ENCODE data around the gene SNTG2.
"Not testable (repeated sequence)": the region's sequence is repeated elsewhere in the genome, so short reads cannot be mapped to it uniquely, and the experiment has no call there.

SNTG2 gene

GRCh38 chr2:1078326-1078725, 127.7 kb downstream of the SNTG2 start:
- Histone ChIP-seq H3K36me3 (no peaks in the 10 kb centered on the region), H3K27me3 (no peaks in the 10 kb centered on the region)
- no peak for TF ChIP-seq Cebpa-rat (IDR thresholded peaks at IDR 0.05)

GRCh38 chr2:1079873-1080799, 129.5 kb downstream of the SNTG2 start:
- Histone ChIP-seq H4K20me1 (no peaks in the 10 kb centered on the region), H3K36me3 (no peaks in the 10 kb centered on the region), H3K9me3 (replicated peaks in 1 of 11) (no peaks in the 10 kb centered on the region), H3K9ac (no peak overlapping the region), H3K27ac (no peak overlapping the region), H3K4me1 (0 out of 20 replicates have a peak, but pooled peaks cover 0 to 7% (median 0%) of the 10 kb centered on the region in 10 experiments), H3K4me2 (no peak overlapping the region), H3K4me3 (no peak overlapping the region), H3K27me3 (no peaks in the 10 kb centered on the region)
- TF ChIP-seq Cebpa-rat (IDR thresholded peaks at IDR 0.05), result no peak

More at GRCh38 chr2:1078326-1078725, 127.7 kb downstream of the SNTG2 start:
- Histone ChIP-seq H3K4me2 (no peak overlapping the region), H3K27ac (no peak overlapping the region), H3K4me3 (no peak overlapping the region), H3K9me3 (replicated peaks in 1 of 11) (no peaks in the 10 kb centered on the region), H3K4me1 (peaks cover 0 to 7% (median 0%) of the 10 kb centered on the region in 10 experiments; a peak in 1 of 20 replicates), H3K9ac (no peak overlapping the region), H4K20me1 (no peaks in the 10 kb centered on the region)

- H3K27me3 ChIP-seq, result no peaks in the 10 kb centered on the region
- no peak for TF ChIP-seq Cebpa-rat (IDR thresholded peaks at IDR 0.05)
- H3K4me2 ChIP-seq, result no peak overlapping the region
- H4K20me1 ChIP-seq, result no peaks in the 10 kb centered on the region
- no peaks in the 10 kb centered on the region for H3K4me1 ChIP-seq
- no peaks in the 10 kb centered on the region for H3K9me3 ChIP-seq (replicated peaks in 1 of 11)
- H3K36me3 ChIP-seq, result no peaks in the 10 kb centered on the region
- H3K4me3 ChIP-seq, result no peak overlapping the region
- H3K27ac ChIP-seq, result no peak overlapping the region
- H3K9ac ChIP-seq, result no peak overlapping the region
Measured at GRCh38 chr2:1081451-1082225, 131.0 kb downstream of the SNTG2 start.

DNA sequence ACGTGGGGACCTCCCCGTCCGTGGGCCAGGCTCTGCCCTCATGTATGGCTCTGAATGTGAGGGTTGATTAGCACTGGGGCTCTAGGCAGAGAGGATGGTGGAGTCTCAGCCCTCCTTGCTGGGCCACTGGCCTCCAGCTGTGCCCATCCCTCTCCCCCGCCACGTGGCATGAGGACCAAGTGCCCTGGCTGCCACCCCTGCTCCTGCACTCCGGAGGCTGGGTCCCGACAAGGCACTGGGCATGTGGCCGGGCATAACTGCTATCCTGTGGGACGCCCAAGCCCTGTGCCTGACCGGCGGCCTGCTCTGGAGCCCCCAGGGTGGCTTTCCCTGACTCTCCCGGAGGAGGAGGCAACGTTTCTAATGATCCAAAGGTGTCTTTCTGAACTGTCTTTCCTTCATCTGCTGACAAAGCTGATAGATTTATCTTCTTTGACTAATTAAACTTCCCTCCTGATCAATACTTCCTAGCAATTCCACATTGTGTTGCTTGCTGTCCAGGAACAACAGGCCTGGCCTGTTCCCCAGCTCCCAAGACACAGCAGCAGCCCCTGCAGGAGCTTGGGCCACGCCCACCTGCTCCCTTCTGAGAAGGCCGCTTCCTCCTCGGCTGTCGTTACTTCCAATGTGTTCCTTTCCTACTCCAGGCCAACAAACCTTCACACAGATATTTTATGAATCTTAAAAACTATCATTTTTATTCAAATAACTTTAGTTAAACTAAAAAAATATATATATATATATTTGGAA, 132.0 kb downstream of the SNTG2 start:
- no peaks in the 10 kb centered on the region for H3K36me3 ChIP-seq
- no peak overlapping the region for H3K4me3 ChIP-seq
- no peaks in the 10 kb centered on the region for H3K9me3 ChIP-seq (replicated peaks in 1 of 11)
- no peak for TF ChIP-seq Cebpa-rat (IDR thresholded peaks at IDR 0.05)
- no peak overlapping the region for H3K9ac ChIP-seq
- no peaks in the 10 kb centered on the region for H3K27me3 ChIP-seq
- no peak overlapping the region for H3K4me2 ChIP-seq
- H3K4me1 ChIP-seq, result no peaks in the 10 kb centered on the region
- no peaks in the 10 kb centered on the region for H4K20me1 ChIP-seq
- H3K27ac ChIP-seq, result no peak overlapping the region

DNA sequence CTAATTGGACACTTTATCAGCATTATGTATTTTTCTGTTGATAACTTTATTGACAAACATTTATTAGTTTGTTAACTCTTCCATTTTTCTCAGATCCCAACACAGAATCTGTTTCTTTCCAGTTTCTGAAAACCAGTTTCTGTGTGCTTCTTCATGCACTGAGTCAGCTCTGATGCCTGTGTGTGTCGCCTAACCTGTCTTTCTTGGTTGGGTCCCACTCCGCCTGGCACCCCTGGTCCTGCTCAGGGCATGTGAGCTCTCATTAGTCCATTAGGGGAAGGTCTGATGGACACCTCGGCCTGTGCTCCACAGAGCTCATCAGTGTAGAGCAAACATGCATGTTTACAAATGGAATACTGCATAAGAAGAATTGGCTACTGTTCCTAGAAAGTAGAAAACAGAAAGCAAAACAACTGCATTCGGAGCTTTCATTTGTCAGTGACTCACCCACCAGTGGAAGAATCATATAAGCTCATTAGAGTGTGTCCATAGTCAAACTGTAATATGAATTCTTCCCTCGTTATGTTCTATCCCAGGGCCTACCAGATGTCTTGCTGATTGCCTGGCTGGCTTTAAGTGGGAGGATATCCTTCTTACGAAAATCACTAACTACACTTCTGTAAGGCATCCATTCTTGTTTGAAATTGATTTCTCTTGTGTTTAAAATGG, 137.7 kb downstream of the SNTG2 start:
- H3K4me3 ChIP-seq, result no peak overlapping the region
- H3K27ac ChIP-seq, result no peak overlapping the region
- H4K20me1 ChIP-seq, result no peaks in the 10 kb centered on the region
- no peaks in the 10 kb centered on the region for H3K27me3 ChIP-seq
- peaks cover 14 to 20% (median 17%) of the 10 kb centered on the region in 11 experiments; a peak in 18 of 22 replicates for H3K9me3 ChIP-seq (replicated peaks in 1 of 11)
- no peak for TF ChIP-seq Cebpa-rat (IDR thresholded peaks at IDR 0.05)
- H3K9ac ChIP-seq, result no peak overlapping the region
- no peaks in the 10 kb centered on the region for H3K36me3 ChIP-seq
- no peaks in the 10 kb centered on the region for H3K4me1 ChIP-seq
- H3K4me2 ChIP-seq, result no peak overlapping the region

- no peaks in the 10 kb centered on the region for H3K4me1 ChIP-seq
- H3K4me2 ChIP-seq, result no peak overlapping the region
- H3K27ac ChIP-seq, result no peak overlapping the region
- no peaks in the 10 kb centered on the region for H3K27me3 ChIP-seq
- no peak overlapping the region for H3K9ac ChIP-seq
- H4K20me1 ChIP-seq, result no peaks in the 10 kb centered on the region
- TF ChIP-seq Cebpa-rat (IDR thresholded peaks at IDR 0.05), result no peak
- H3K9me3 ChIP-seq (replicated peaks in 1 of 11), result peaks cover 14 to 20% (median 17%) of the 10 kb centered on the region in 11 experiments; a peak in 18 of 22 replicates
- H3K4me3 ChIP-seq, result no peak overlapping the region
- no peaks in the 10 kb centered on the region for H3K36me3 ChIP-seq
Measured at GRCh38 chr2:1088940-1089339, 138.3 kb downstream of the SNTG2 start.

DNA sequence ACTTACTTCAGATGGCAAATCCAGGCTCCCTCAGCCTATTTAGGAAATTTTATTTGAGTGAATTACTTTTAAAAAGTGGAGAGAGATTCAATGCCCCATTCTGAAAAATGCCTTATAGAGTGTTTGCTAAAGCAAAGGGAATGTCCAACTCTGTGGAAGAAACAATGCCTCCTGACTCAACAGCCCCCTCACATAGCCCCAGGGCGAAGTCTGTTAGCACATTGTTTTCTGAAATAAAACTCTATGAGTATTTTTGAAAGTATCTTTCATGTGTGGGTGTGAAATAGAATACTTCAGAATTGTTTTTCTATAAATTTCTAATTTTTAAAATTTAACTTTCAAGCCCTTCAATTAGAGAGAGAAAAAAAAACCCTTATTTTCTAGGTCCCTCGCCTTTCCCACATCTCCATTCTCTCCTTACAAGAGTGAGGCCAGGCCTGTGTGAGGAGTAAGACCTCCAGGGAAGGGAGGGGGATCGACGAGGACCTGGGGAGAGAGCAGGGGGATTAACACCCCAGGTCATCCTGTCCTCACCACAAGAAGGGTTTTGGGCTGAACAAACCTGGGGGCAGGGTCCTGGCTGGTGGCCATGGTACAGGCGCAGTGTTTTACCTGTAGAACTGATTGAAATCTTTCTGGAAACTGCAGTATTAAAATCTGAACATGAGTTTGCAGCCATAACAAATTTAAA, 141.4 kb downstream of the SNTG2 start:
- H3K4me1 ChIP-seq, result no peaks in the 10 kb centered on the region
- H4K20me1 ChIP-seq, result no peaks in the 10 kb centered on the region
- no peak overlapping the region for H3K9ac ChIP-seq
- H3K4me2 ChIP-seq, result no peak overlapping the region
- H3K9me3 ChIP-seq (replicated peaks in 1 of 11), result peaks cover 14 to 20% (median 17%) of the 10 kb centered on the region in 11 experiments; a peak in 18 of 22 replicates
- H3K4me3 ChIP-seq, result no peak overlapping the region
- H3K27me3 ChIP-seq, result no peaks in the 10 kb centered on the region
- no peaks in the 10 kb centered on the region for H3K36me3 ChIP-seq
- H3K27ac ChIP-seq, result no peak overlapping the region
- TF ChIP-seq Cebpa-rat (IDR thresholded peaks at IDR 0.05), result no peak

DNA sequence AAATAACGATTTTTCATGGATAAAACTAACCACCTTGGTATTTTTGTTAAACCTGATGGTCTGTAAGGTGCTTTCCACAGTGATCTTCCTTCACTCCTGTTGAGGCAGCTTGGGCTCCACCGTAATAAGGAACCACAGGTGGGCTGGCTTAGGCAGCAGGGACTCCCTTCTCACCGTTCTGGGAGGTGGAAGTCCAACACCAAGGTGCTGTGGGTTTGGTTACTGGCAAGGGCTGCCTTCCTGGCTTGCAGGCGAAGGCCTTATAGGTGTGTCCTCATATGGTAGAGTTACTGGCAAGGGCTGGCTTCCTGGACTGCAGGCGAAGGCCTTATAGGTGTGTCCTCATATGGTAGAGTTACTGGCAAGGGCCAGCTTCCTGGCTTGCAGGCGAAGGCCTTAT, 143.0 kb downstream of the SNTG2 start:
- not testable (repeated sequence) for H3K4me1 ChIP-seq, H3K4me3 ChIP-seq, H3K36me3 ChIP-seq, H3K4me2 ChIP-seq, H3K27ac ChIP-seq, H4K20me1 ChIP-seq, H3K27me3 ChIP-seq, H3K9ac ChIP-seq
- peaks cover 14 to 20% (median 17%) of the 10 kb centered on the region in 11 experiments; a peak in 18 of 22 replicates for H3K9me3 ChIP-seq (replicated peaks in 1 of 11)

Measured in BLaER1 treated with 17β-estradiol and CSF1 and Interleukin-3, amounts not matched to agents 10 nM and 100 nM (cell line).